ENCODE data around the gene TRIP13.
"Not testable (repeated sequence)": the region's sequence is repeated elsewhere in the genome, so short reads cannot be mapped to it uniquely, and the experiment has no call there.

TRIP13 gene

GRCh38 chr5:850511-851006 is 42.1 kb upstream of the TRIP13 start, which contains the start of gene ZDHHC11:
Gene ZDHHC11 (minus strand): TSS chr5:850986. CDS start chr5:850602, 384 bp downstream.
- FAIRE-seq (no peak), DNase-seq (ENCODE audit: insufficient read length) (no peak)
- no peak for TF ChIP-seq POLR2A (IDR thresholded peaks at IDR 0.05; ENCODE audit: low read depth, low read length)
- TF ChIP-seq POLR2AphosphoS5 (IDR thresholded peaks at IDR 0.05; ENCODE audit: low read depth, low read length) = no peak
- no peak for TF ChIP-seq TAF1 (IDR thresholded peaks at IDR 0.05; ENCODE audit: borderline replicate concordance, low read depth, low read length)

DNA sequence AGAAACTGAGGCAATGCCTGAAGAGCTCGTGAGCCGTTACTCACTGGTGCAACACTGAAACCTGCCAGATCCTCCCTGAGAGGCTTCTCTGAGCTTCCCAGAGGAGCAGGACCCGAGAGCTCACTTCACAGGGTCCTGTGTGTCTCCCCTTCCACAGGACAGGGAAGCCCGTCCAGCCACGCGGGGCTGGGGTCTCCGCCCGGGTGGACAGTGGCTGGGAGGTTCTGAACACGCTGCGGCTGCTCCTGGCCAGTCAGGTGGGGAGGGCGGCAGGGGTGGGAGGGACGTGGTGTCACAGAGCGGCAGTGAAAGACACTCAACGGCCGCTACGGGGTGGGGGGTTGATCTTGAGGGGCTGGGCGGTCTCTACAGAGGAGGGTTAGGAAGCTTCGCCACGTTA is 41.6 kb upstream of the TRIP13 start:
- FAIRE-seq = no peak

GRCh38 chr5:851553-851952 is 41.1 kb upstream of the TRIP13 start:
- no peak for TF ChIP-seq POLR2AphosphoS5 (IDR thresholded peaks at IDR 0.05; ENCODE audit: low read depth, low read length)
- no peak for TF ChIP-seq POLR2A (IDR thresholded peaks at IDR 0.05; ENCODE audit: low read depth, low read length)
- TF ChIP-seq TAF1 (IDR thresholded peaks at IDR 0.05; ENCODE audit: borderline replicate concordance, low read depth, low read length) = no peak
- DNase-seq (ENCODE audit: insufficient read length) = no peak
- FAIRE-seq = no peak

More for the DNA sequence above, 41.6 kb upstream of the TRIP13 start:
- no peak for DNase-seq (ENCODE audit: insufficient read length)
- TF ChIP-seq POLR2AphosphoS5 (IDR thresholded peaks at IDR 0.05; ENCODE audit: low read depth, low read length) (no peak), TAF1 (IDR thresholded peaks at IDR 0.05; ENCODE audit: borderline replicate concordance, low read depth, low read length) (no peak), POLR2A (IDR thresholded peaks at IDR 0.05; ENCODE audit: low read depth, low read length) (no peak)

DNA sequence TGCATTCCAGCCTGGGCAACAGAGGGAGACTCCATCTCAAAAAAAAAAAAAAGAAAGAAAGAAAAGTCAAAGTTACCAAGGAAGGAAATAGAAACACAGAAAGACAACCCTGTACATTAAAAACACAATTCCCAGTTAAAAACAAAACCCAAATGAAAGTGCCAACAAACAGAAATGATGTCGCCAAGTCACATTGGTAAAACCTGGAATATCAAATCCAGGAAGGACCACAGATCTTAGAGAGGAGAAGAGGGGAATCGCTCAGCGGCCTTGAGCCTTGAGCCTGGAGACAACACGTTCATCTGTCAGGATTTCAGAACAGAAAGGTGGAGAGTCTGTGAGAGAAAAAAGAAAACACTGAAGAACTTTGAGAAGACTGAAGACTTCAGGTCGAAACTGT is 40.7 kb upstream of the TRIP13 start:
- TF ChIP-seq POLR2AphosphoS5 (IDR thresholded peaks at IDR 0.05; ENCODE audit: low read depth, low read length) (no peak), POLR2A (IDR thresholded peaks at IDR 0.05; ENCODE audit: low read depth, low read length) (no peak), TAF1 (IDR thresholded peaks at IDR 0.05; ENCODE audit: borderline replicate concordance, low read depth, low read length) (no peak)
- DNase-seq (ENCODE audit: insufficient read length) = no peak
- FAIRE-seq = no peak

DNA sequence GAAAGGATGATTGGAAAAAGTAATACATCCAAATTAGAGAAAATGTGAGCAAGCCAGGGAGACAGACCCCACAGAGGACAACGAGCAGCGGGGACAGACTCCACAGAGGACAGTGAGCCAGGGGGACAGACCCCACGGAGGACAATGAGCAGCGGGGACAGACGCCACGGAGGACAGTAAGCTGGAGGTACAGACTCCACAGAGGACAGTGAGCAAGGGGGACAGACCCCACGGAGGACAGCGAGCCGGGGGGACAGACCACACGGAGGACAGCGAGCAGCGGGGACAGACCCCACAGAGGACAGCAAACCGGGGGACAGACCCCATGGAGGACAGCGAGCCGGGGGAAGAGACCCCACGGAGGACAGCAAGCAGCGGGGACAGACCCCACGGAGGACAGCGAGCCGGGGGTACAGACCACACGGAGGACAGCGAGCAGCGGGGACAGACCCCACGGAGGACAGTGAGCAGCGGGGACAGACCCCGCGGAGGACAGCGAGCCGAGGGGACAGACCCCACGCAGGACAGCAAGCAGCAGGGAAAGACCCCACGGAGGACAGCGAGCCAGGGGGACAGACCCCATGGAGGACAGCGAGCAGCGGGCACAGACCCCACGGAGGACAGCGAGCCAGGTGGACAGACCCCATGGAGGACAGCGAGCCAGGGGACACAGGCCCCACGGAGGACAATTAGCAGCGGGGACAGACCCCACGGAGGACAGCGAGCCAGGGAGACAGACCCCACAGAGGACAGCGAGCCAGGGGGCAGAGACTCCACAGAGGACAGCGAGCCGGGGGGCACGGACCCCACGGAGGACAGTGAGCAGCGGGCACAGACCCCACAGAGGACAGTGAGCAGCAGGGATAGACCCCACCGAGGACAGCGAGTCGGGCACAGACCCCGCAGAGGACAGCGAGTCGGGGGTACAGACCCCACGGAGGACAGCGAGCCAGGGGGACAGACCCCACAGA is 40.0 kb upstream of the TRIP13 start:
- FAIRE-seq (no peak), DNase-seq (ENCODE audit: insufficient read length) (no peak)
- TF ChIP-seq POLR2AphosphoS5 (IDR thresholded peaks at IDR 0.05; ENCODE audit: low read depth, low read length) (no peak), POLR2A (IDR thresholded peaks at IDR 0.05; ENCODE audit: low read depth, low read length) (no peak), TAF1 (IDR thresholded peaks at IDR 0.05; ENCODE audit: borderline replicate concordance, low read depth, low read length) (no peak)

- FAIRE-seq; DNase-seq (ENCODE audit: insufficient read length): not testable (repeated sequence)
These were observed 39.1 kb upstream of the TRIP13 start for GRCh38 chr5:853416-854090.

- DNase-seq (ENCODE audit: insufficient read length) (no peak), FAIRE-seq (no peak)
- TF ChIP-seq POLR2AphosphoS5 (IDR thresholded peaks at IDR 0.05; ENCODE audit: low read depth, low read length) (no peak), TAF1 (IDR thresholded peaks at IDR 0.05; ENCODE audit: borderline replicate concordance, low read depth, low read length) (no peak), POLR2A (IDR thresholded peaks at IDR 0.05; ENCODE audit: low read depth, low read length) (no peak)
These were observed 38.5 kb upstream of the TRIP13 start for GRCh38 chr5:854217-854616.

GRCh38 chr5:854966-855743 is 37.5 kb upstream of the TRIP13 start:
- TF ChIP-seq TAF1 (IDR thresholded peaks at IDR 0.05; ENCODE audit: borderline replicate concordance, low read depth, low read length) = no peak
- TF ChIP-seq POLR2AphosphoS5 (IDR thresholded peaks at IDR 0.05; ENCODE audit: low read depth, low read length) = no peak
- TF ChIP-seq POLR2A (IDR thresholded peaks at IDR 0.05; ENCODE audit: low read depth, low read length) = no peak
- no peak for DNase-seq (ENCODE audit: insufficient read length)
- FAIRE-seq = no peak

DNA sequence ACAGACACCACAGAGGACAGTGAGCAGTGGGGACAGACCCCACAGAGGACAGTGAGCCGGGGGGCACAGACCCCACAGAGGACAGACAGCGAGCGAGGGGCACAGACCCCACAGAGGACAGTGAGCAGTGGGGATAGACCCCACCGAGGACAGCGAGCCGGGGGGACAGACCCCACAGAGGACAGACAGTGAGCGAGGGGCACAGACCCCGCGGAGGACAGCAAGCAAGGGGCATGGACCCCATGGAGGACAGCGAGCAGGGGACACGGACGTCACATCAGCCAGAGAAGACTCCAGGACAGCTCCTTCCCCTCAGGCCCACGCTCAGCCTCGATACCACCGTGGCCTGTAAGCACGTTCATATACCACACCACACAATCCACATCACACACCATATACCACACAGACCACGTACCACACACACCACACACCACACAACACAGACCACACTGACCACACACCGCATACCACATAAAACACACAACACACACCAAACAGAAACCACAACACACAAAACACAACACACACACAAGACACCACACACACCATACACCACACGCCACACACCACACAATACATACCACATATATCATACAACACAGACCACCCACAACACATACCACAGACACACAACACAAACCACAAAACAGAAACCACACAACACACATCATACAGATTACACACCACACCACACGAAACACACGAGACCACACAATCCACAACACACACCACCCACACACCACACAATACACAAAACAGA is 36.7 kb upstream of the TRIP13 start:
- DNase-seq (ENCODE audit: insufficient read length) = no peak
- no peak for FAIRE-seq
- no peak for TF ChIP-seq POLR2A (IDR thresholded peaks at IDR 0.05; ENCODE audit: low read depth, low read length)
- TF ChIP-seq POLR2AphosphoS5 (IDR thresholded peaks at IDR 0.05; ENCODE audit: low read depth, low read length) = no peak
- TF ChIP-seq TAF1 (IDR thresholded peaks at IDR 0.05; ENCODE audit: borderline replicate concordance, low read depth, low read length) = no peak

DNA sequence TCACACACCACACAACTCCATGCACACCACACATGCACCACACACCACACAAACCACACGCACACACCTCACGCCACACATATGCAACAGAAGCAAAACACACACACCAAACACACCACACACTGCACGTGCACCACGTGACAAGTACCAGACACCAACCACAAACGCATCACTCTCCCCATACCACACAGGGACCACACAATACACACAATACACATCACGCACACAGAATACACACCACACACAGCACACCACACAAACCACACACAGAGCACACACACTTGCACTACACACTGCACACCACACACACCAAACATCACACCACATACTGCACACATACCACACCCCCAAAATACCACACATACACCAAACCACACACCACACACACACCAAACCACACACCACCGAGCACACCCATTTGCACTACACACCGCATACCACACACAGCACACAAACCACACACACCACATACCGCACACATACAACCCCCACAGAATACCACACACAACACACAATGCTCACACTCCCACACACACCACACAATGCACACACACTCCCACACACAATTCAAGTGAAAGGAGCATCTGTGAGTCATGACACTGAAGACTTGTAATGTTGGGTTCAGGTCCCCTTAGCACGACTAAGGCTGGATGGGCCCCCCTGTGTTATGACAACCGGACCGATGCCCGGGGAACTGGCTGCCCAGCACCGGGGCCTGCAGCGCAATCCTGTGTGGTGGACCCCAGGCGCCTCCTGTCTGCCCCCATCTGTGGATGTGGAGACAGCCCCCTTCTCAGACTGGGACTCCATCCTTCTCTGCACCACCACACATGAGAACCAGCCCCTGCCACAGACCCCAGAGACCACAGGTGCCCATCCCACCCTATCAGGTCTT is 35.9 kb upstream of the TRIP13 start:
- FAIRE-seq = peak; percentile 74
- no peak for TF ChIP-seq POLR2A (IDR thresholded peaks at IDR 0.05; ENCODE audit: low read depth, low read length)
- TF ChIP-seq TAF1 (IDR thresholded peaks at IDR 0.05; ENCODE audit: borderline replicate concordance, low read depth, low read length) = no peak
- no peak for TF ChIP-seq POLR2AphosphoS5 (IDR thresholded peaks at IDR 0.05; ENCODE audit: low read depth, low read length)

More for the DNA sequence above, 35.9 kb upstream of the TRIP13 start:
- DNase-seq (ENCODE audit: insufficient read length) = no peak
